Spleen (tissue), 11 donors: ENCODE results near the gene LRRC32. TPM values are rescaled to one million over a fixed set of nuclear protein-coding genes. Genes with fewer than 3 reads are reported as not detected.

ENCODE experiments used
- DNase-seq: peaks from one replicate; pipeline ENCODE4 v3.0.0-alpha.2; 2020
- H3K27ac ChIP-seq, 8 donors: fragments of 200-600 bp; sonication (generic) in 7 of 8; 1 replicate in 4 of 8; 2 replicates in 4 of 8; pipeline versions ENCODE4 v1.5.0 to v1.8.0; 2016 to 2021; ENCODE audit warnings: inconsistent platforms in 4 of 8, mild to moderate bottlenecking in 4 of 8, moderate library complexity in 1 of 8
- H3K27me3 ChIP-seq, 7 donors: fragments of 200-600 bp; sonication (generic) in 6 of 7; replicated peaks in 1 of 7; 1 replicate in 4 of 7; 2 replicates in 3 of 7; pipeline versions ENCODE4 v1.5.0 to v1.8.0; 2016 to 2021; ENCODE audit warnings: inconsistent platforms in 3 of 7, mild to moderate bottlenecking in 1 of 7
- H3K36me3 ChIP-seq, 6 donors: fragments of 200-600 bp; sonication (generic) in 5 of 6; 1 replicate in 4 of 6; 2 replicates in 2 of 6; pipeline versions ENCODE4 v1.5.0 to v1.8.0; 2016 to 2021; ENCODE audit warnings: inconsistent platforms in 2 of 6
- H3K4me1 ChIP-seq, 6 donors: fragments of 200-600 bp; sonication (generic) in 5 of 6; 1 replicate in 3 of 6; 2 replicates in 3 of 6; pipeline versions ENCODE4 v1.5.0 to v1.8.0; 2016 to 2021; ENCODE audit warnings: inconsistent platforms in 3 of 6
- H3K4me3 ChIP-seq, 8 donors: fragments of 200-600 bp; sonication (generic) in 7 of 8; 1 replicate in 4 of 8; 2 replicates in 4 of 8; pipeline versions ENCODE4 v1.5.0 to v1.8.0; 2016 to 2021; ENCODE audit warnings: inconsistent platforms in 4 of 8, mild to moderate bottlenecking in 4 of 8, moderate library complexity in 2 of 8
- H3K9me3 ChIP-seq, 8 donors: fragments of 200-600 bp; sonication (generic) in 7 of 8; 1 replicate in 4 of 8; 2 replicates in 4 of 8; pipeline versions ENCODE4 v1.5.0 to v1.8.0; 2016 to 2021; ENCODE audit warnings: inconsistent platforms in 4 of 8
- POLR2A ChIP-seq, 3 donors: fragments of 450-650 bp; IDR thresholded peaks; one replicate each; pipeline ENCODE4 v1.5.1; 2017; ENCODE audit warnings: antibody characterized with exemption in 3 of 3, mild to moderate bottlenecking in 1 of 3
- POLR2AphosphoS5 ChIP-seq, 3 donors: sonication (generic); formaldehyde crosslinking; IDR thresholded peaks; one replicate each; pipeline ENCODE4 v1.5.1; 2017; ENCODE audit warnings: antibody characterized with exemption in 3 of 3
- WGBS, 5 donors: extraction: QIAGEN DNeasy Blood & Tissue Kit in 3 of 5; methylation state at CpG; one replicate each; pipeline versions ENCODE4 v1.1.5 to v1.1.7; 2013 to 2018; 5-methylcytosine and 5-hydroxymethylcytosine counted together
- intact Hi-C: fragments of 100-400 bp; cut with DNase I; formaldehyde crosslinking; loops from one replicate; pipeline ENCODE4 v1.15.0; 2023; ENCODE audit warnings: low total_unique reads
- polyA plus RNA-seq, 3 donors: library from polyadenylated mRNA; stranded (reverse); fragments of 200-250 nt; gene quantifications; one replicate each; pipeline ENCODE4 v1.2.1, GENCODE V29; 2013
- total RNA-seq, 7 donors: library from RNA; depleted of rRNA in 3 of 7; stranded (reverse); fragments of >200 nt in 3 of 7; fragmentation: NEBNext Ultra II Directional in 4 of 7; extraction: Animal tissue kit (Norgen Biotek cat#: 25700) in 4 of 7; gene quantifications; one replicate each; pipeline versions ENCODE4 v1.1.0 to v1.2.1, GENCODE V29; 2016 to 2021
- TF ChIP-seq, protein P1 (sequence below), 11 experiments: fragments of 200-600 bp in 7 of 11; fragments of 450-650 bp in 4 of 11; sonication (generic) in 4 of 11; IDR thresholded peaks in 8 of 11; conservative IDR thresholded peaks in 3 of 11; 1 replicate in 7 of 11; 2 replicates in 4 of 11; pipeline versions ENCODE4 v1.4.0 to v1.8.0; 2016 to 2021; ENCODE audit warnings: antibody characterized with exemption in 11 of 11, inconsistent platforms in 4 of 11, mild to moderate bottlenecking in 1 of 11
- donor health status: healthy with polysubstance abuse.
- donor health status: DM: no; HTN: no; CAD: no; lungs with moderate emphysema.
- donor health status: DM: no; HTN: no; CAD: no.
- donor health status: Bipolar disorder and iron deficiency.
- donor health status: healthy.
- donor health status: DM: no; HTN: no; CAD: no.
- donor health status: DM: yes; HTN: yes; CAD: no.

Gene LRRC32
- total and polyA plus RNA-seq, 10 donors, result 25.9 to 214 (median 74.3) TPM

DNA sequence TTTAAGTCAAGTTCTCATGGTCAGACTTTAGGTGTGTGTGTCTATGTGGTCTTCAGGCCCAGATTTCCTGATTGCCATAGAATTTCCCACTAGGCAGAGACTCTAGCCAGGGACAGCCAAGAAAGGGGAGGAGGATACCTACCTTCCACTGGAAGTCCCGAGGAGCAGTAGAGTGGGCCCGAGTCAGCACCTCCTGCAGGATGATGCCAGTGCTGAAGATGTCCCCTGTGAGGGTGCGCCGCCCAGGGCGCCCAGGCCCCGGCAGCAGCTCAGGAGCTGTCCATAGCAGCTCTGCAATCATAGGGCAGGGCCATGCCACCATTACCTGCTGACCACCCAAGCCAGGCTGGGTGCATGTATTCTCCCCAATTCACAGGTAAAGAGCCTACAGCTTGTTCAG is 41.6 kb upstream of the LRRC32 start:
- H3K4me3 ChIP-seq, result no peak overlapping the region
- intact Hi-C loops, result no loop called here
- no peak for DNase-seq
- H3K27me3 ChIP-seq, result peaks cover 0 to 4% (median 0%) of the 10 kb centered on the region in 7 donors
- no peak overlapping the region for H3K27ac ChIP-seq
- no peaks in the 10 kb centered on the region for H3K4me1 ChIP-seq
- H3K9me3 ChIP-seq, result no peaks in the 10 kb centered on the region
- 71 to 96% (median 95%) methylated on average over 1 to 6 of the region's 6 CpGs for WGBS, 5 donors
- no peak for TF ChIP-seq POLR2A (IDR thresholded peaks at IDR 0.05)
- no peak for TF ChIP-seq POLR2AphosphoS5 (IDR thresholded peaks at IDR 0.05)
- TF ChIP-seq, protein P1, sequence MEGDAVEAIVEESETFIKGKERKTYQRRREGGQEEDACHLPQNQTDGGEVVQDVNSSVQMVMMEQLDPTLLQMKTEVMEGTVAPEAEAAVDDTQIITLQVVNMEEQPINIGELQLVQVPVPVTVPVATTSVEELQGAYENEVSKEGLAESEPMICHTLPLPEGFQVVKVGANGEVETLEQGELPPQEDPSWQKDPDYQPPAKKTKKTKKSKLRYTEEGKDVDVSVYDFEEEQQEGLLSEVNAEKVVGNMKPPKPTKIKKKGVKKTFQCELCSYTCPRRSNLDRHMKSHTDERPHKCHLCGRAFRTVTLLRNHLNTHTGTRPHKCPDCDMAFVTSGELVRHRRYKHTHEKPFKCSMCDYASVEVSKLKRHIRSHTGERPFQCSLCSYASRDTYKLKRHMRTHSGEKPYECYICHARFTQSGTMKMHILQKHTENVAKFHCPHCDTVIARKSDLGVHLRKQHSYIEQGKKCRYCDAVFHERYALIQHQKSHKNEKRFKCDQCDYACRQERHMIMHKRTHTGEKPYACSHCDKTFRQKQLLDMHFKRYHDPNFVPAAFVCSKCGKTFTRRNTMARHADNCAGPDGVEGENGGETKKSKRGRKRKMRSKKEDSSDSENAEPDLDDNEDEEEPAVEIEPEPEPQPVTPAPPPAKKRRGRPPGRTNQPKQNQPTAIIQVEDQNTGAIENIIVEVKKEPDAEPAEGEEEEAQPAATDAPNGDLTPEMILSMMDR (IDR thresholded peaks at IDR 0.05 in 8 of 11, conservative IDR thresholded peaks at IDR 0.05 in 3 of 11), result no peak
- no peaks in the 10 kb centered on the region for H3K36me3 ChIP-seq

DNA sequence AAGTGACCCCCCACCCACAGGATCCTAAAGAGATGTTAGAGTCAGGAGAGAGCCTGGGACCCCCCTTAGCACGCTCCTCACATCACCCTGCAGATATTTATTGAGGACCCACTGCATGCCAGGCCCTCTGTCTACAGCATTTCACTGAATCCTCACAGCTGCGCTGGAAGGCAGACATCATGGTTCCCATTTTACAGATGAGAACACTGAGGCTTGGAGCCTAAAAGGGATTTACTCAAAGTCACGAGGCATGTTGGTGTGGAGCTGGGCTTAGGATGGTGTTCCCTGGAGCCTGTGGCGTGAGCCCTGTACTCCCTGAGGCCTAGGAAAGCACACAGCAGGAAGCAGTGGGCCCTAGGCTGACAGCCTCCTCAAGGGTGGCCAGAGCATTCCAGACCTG is 39.2 kb upstream of the LRRC32 start:
- WGBS, 5 donors, result 60 to 92% (median 85%) methylated on average over 1 to 4 of the region's 4 CpGs
- TF ChIP-seq, protein P1 (IDR thresholded peaks at IDR 0.05 in 8 of 11, conservative IDR thresholded peaks at IDR 0.05 in 3 of 11), result no peak
- TF ChIP-seq POLR2A (IDR thresholded peaks at IDR 0.05) (no peak), POLR2AphosphoS5 (IDR thresholded peaks at IDR 0.05) (no peak)

DNA sequence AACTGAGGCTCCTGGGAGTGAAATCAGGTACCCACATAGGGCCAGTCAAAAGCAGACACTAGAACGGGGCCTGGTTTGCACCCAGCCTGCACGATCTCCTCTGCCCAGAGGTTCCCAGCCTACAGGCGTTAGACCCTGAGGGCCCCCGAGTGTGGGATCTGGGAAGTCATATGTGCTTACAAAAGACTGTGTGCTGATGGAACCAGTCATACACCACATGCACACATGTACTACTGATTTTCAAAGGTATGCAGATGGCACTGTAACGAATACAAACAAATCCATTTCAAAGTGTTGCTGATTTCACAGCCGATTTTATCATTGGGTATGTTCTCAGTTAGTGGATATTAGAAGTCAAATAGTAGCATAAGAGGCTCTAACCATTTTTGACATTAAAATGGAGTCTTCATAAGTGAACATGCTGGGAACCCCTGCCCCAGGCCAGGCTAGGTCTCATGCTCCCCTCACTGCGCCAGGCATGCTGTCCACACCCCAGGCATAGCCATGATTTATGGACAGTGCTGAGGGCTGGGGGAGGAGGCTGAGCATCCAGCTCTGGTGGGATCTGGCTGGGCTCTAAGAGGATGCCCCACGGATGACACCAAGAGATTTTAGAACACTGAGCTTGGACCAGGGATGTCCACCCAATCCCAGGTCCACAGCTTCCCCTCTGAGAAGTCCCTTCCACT is 38.6 kb upstream of the LRRC32 start:
- DNase-seq, result no peak
- H3K27ac ChIP-seq, result no peak overlapping the region
- H3K27me3 ChIP-seq, result peaks cover 0 to 4% (median 0%) of the 10 kb centered on the region in 7 donors
- H3K4me1 ChIP-seq, result no peaks in the 10 kb centered on the region
- no peak overlapping the region for H3K4me3 ChIP-seq
- intact Hi-C loops, result no loop called here
- peaks cover 0 to 15% (median 5%) of the 10 kb centered on the region in 8 donors for H3K9me3 ChIP-seq
- WGBS, 5 donors, result 86 to 93% (median 87%) methylated on average over 7 to 8 of the region's 8 CpGs
- H3K36me3 ChIP-seq, result no peaks in the 10 kb centered on the region
- TF ChIP-seq POLR2A (IDR thresholded peaks at IDR 0.05) (no peak), POLR2AphosphoS5 (IDR thresholded peaks at IDR 0.05) (no peak)
- TF ChIP-seq, protein P1 (IDR thresholded peaks at IDR 0.05 in 8 of 11, conservative IDR thresholded peaks at IDR 0.05 in 3 of 11), result no peak

More for the DNA sequence above, 39.2 kb upstream of the LRRC32 start:
- peaks cover 0 to 4% (median 0%) of the 10 kb centered on the region in 7 donors for H3K27me3 ChIP-seq
- no peak overlapping the region for H3K27ac ChIP-seq
- peaks cover 0 to 15% (median 5%) of the 10 kb centered on the region in 8 donors for H3K9me3 ChIP-seq
- intact Hi-C loops, result no loop called here
- no peak for DNase-seq
- H3K36me3 ChIP-seq, result no peaks in the 10 kb centered on the region
- H3K4me3 ChIP-seq, result no peak overlapping the region
- no peaks in the 10 kb centered on the region for H3K4me1 ChIP-seq

- Histone ChIP-seq H3K27me3 (peaks cover 0 to 3% (median 0%) of the 10 kb centered on the region in 7 donors), H3K27ac (no peak overlapping the region), H3K9me3 (peaks cover 0 to 15% (median 5%) of the 10 kb centered on the region in 8 donors), H3K36me3 (no peaks in the 10 kb centered on the region), H3K4me1 (no peaks in the 10 kb centered on the region), H3K4me3 (no peak overlapping the region)
- no peak for DNase-seq
- 86 to 91% (median 88%) methylated on average over 8 to 13 of the region's 13 CpGs for WGBS, 5 donors
- TF ChIP-seq, protein P1 (IDR thresholded peaks at IDR 0.05 in 8 of 11, conservative IDR thresholded peaks at IDR 0.05 in 3 of 11), result no peak
- TF ChIP-seq POLR2AphosphoS5 (IDR thresholded peaks at IDR 0.05) (no peak), POLR2A (IDR thresholded peaks at IDR 0.05) (no peak)
- intact Hi-C loops, result no loop called here
Observed at GRCh38 chr11:76707293-76707825, 36.8 kb upstream of the LRRC32 start.
